ENCODE measurements around the gene PLXNC1.

DNA sequence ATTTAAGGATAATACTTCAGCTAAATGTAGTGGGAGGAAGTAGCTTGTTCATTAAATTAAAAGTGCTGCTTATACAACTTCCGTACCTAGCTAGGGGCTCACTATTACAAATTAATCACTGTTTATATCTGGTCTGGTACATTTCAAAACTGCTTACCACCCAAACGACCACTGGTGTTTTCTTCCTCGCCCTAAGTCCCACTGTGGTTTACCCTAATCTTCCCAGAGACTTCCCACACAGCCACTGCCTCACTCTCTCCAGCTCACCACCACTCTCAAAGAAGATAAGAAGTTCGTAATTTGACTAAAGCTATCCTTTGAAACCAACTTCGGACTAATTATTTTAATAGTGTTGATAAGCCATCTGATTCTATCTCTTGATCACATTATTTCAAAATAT, 62.6 kb downstream of the PLXNC1 start:
- TF ChIP-seq CTCF (IDR thresholded peaks at IDR 0.05) (no peak), POLR2A (IDR thresholded peaks at IDR 0.05) (no peak), POLR2AphosphoS5 (IDR thresholded peaks at IDR 0.05) (no peak)
